Measurements from ENCODE around the gene CRYBG1.

GRCh38 chr6:106555767-106556166 is 195.2 kb downstream of the CRYBG1 start:
- TF ChIP-seq, protein P1, sequence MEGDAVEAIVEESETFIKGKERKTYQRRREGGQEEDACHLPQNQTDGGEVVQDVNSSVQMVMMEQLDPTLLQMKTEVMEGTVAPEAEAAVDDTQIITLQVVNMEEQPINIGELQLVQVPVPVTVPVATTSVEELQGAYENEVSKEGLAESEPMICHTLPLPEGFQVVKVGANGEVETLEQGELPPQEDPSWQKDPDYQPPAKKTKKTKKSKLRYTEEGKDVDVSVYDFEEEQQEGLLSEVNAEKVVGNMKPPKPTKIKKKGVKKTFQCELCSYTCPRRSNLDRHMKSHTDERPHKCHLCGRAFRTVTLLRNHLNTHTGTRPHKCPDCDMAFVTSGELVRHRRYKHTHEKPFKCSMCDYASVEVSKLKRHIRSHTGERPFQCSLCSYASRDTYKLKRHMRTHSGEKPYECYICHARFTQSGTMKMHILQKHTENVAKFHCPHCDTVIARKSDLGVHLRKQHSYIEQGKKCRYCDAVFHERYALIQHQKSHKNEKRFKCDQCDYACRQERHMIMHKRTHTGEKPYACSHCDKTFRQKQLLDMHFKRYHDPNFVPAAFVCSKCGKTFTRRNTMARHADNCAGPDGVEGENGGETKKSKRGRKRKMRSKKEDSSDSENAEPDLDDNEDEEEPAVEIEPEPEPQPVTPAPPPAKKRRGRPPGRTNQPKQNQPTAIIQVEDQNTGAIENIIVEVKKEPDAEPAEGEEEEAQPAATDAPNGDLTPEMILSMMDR (conservative IDR thresholded peaks at IDR 0.05; ENCODE audit: low read depth, low read length), result no peak
- TF ChIP-seq POLR2A (IDR thresholded peaks at IDR 0.05; ENCODE audit: low read depth, low read length), result no peak
- TF ChIP-seq RAD21 (IDR thresholded peaks at IDR 0.05; ENCODE audit: low read length), result no peak
- TF ChIP-seq, protein P2, sequence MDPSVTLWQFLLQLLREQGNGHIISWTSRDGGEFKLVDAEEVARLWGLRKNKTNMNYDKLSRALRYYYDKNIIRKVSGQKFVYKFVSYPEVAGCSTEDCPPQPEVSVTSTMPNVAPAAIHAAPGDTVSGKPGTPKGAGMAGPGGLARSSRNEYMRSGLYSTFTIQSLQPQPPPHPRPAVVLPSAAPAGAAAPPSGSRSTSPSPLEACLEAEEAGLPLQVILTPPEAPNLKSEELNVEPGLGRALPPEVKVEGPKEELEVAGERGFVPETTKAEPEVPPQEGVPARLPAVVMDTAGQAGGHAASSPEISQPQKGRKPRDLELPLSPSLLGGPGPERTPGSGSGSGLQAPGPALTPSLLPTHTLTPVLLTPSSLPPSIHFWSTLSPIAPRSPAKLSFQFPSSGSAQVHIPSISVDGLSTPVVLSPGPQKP (IDR thresholded peaks at IDR 0.05; ENCODE audit: borderline replicate concordance, low read depth, low read length), result no peak
- no peak for TF ChIP-seq MAZ (IDR thresholded peaks at IDR 0.05; ENCODE audit: borderline replicate concordance, low read depth, low read length)

All from IMR-90 (cell line).